K562 (cell line): ENCODE measurements around the gene POT1. TPM values are rescaled to one million over a fixed set of nuclear protein-coding genes. Genes with fewer than 3 reads are reported as not detected.

Experiments used
- ATAC-seq: fragments of 200-7000 bp; cut with Tn5 transposase; 3 replicates; pipeline ENCODE4 v1.9.1; 2020; ENCODE audit warnings: moderate library complexity
- Bru-seq: library from RNA; stranded (reverse); fragments of 400-500 nt; gene quantifications from one replicate; lab custom pipeline; 2021; lab: Mats Ljungman, UMichigan
- BruChase-seq, 2 experiments: library from RNA; stranded (reverse); fragments of 400-500 nt; gene quantifications; one replicate each; lab custom pipeline; 2021; lab: Mats Ljungman, UMichigan
- BruUV-seq: library from RNA; stranded (reverse); fragments of 400-500 nt; replicated peaks from 2 replicates; lab custom pipeline; 2021; lab: Mats Ljungman, UMichigan
- CTCF ChIA-PET: fragments of 300-600 bp; formaldehyde crosslinking; extraction: SDS; loops from one replicate; lab custom pipeline; 2021; ENCODE audit warnings: low intra/inter-chr PET ratio; lab: Yijun Ruan, JAX
- POLR2A ChIA-PET: fragments of 300-600, 350-650 bp; sonication (Branson Sonifier 250); formaldehyde crosslinking; extraction: SDS; loops from one replicate; lab custom pipeline; 2021; ENCODE audit warnings: antibody characterized with exemption, inconsistent platforms; lab: Yijun Ruan, JAX
- DNase-seq, 4 experiments: peaks; one replicate each; pipeline versions ENCODE4 v3.0.0 to v3.0.0-alpha.2; 2011 to 2018; ENCODE audit warnings: low spot score in 3 of 4, mixed read lengths in 3 of 4; ENCODE audit errors: extremely low read depth in 1 of 4
- FAIRE-seq: peaks from 2 replicates; lab custom pipeline; 2011; peaks lifted over from hg19 to GRCh38; lab: Jason Lieb, UNC
- H2AFZ ChIP-seq: 2 replicates; pipeline ENCODE4 v1.6.0; 2011; ENCODE audit warnings: low read depth, low read length, control low read depth, inconsistent platforms
- H3K27ac ChIP-seq: fragments of 200-600 bp; 3 replicates; pipeline ENCODE4 v1.8.0; 2011; ENCODE audit warnings: low read depth, mild to moderate bottlenecking, control low read depth, inconsistent platforms, low read length, moderate library complexity, mixed read lengths; ENCODE audit errors: extremely low read depth
- H3K27me3 ChIP-seq, 2 experiments: fragments of 300-600 bp in 1 of 2; 2 replicates in 1 of 2; 3 replicates in 1 of 2; pipeline versions ENCODE4 v1.6.0 to v1.8.0; 2011; ENCODE audit warnings: inconsistent platforms in 2 of 2, low read length in 2 of 2, mild to moderate bottlenecking in 1 of 2, mixed read lengths in 1 of 2, moderate library complexity in 1 of 2; ENCODE audit not compliant: control insufficient read depth in 2 of 2, insufficient read depth in 2 of 2
- H3K36me3 ChIP-seq: fragments of 300-600 bp; 3 replicates; pipeline ENCODE4 v1.8.0; 2011; ENCODE audit warnings: mild to moderate bottlenecking, low read length, inconsistent platforms; ENCODE audit not compliant: control insufficient read depth, insufficient read depth
- H3K4me1 ChIP-seq, 2 experiments: fragments of 200-600 bp in 1 of 2; replicated peaks in 1 of 2; 2 replicates in 1 of 2; 3 replicates in 1 of 2; pipeline versions ENCODE4 v1.5.1 to v1.8.0; 2011; ENCODE audit warnings: inconsistent platforms in 2 of 2, low read length in 2 of 2, mild to moderate bottlenecking in 1 of 2, mixed read lengths in 1 of 2, moderate library complexity in 1 of 2; ENCODE audit not compliant: control insufficient read depth in 2 of 2, insufficient read depth in 2 of 2
- H3K4me2 ChIP-seq: 2 replicates; pipeline ENCODE4 v1.6.1; 2011; ENCODE audit warnings: low read length, control low read depth, inconsistent platforms, mixed read lengths; ENCODE audit not compliant: insufficient read depth
- H3K4me3 ChIP-seq: fragments of 200-600 bp; sonication (generic), shearing (Covaris generic); 2 replicates; pipeline ENCODE4 v1.5.1; 2016; ENCODE audit warnings: control low read depth, inconsistent platforms
- H3K79me2 ChIP-seq: fragments of 200-600 bp; 3 replicates; pipeline ENCODE4 v1.8.0; 2011; ENCODE audit warnings: low read length, inconsistent platforms; ENCODE audit not compliant: control insufficient read depth, insufficient read depth
- H3K9ac ChIP-seq, 2 experiments: 2 replicates each; pipeline versions ENCODE4 v1.6.0 to v1.6.1; 2011; ENCODE audit warnings: low read depth in 2 of 2, low read length in 2 of 2, control low read depth in 1 of 2, inconsistent platforms in 1 of 2, mild to moderate bottlenecking in 1 of 2, mixed read lengths in 1 of 2; ENCODE audit not compliant: insufficient read depth in 1 of 2
- H3K9me1 ChIP-seq: one replicate; pipeline ENCODE4 v1.6.0; 2011; ENCODE audit warnings: inconsistent platforms, mild to moderate bottlenecking, low read length, moderate library complexity; ENCODE audit not compliant: control insufficient read depth, insufficient read depth
- H3K9me3 ChIP-seq: replicated peaks from 2 replicates; pipeline ENCODE4 v1.5.1; 2011; ENCODE audit warnings: low read depth, low read length, inconsistent platforms; ENCODE audit not compliant: control insufficient read depth, insufficient read depth
- H4K20me1 ChIP-seq: replicated peaks from 2 replicates; pipeline ENCODE4 v1.6.1; 2011; ENCODE audit warnings: low read length, inconsistent platforms, mixed read lengths; ENCODE audit not compliant: control insufficient read depth, insufficient read depth
- CREB1 ChIP-seq, 2 experiments: sonication (generic) in 1 of 2; formaldehyde crosslinking in 1 of 2; IDR thresholded peaks; 2 replicates each; pipeline versions ENCODE4 v1.6.1 to v1.8.0; 2012 to 2022; ENCODE audit warnings: inconsistent platforms in 1 of 2, mild to moderate bottlenecking in 1 of 2, missing genetic modification reagents in 1 of 2, moderate library complexity in 1 of 2
- DPF2 ChIP-seq: fragments of 450-650 bp; IDR thresholded peaks from 2 replicates; pipeline ENCODE4 v1.6.1; 2016
- E2F8 ChIP-seq: fragments of 450-650 bp; IDR thresholded peaks from 2 replicates; pipeline ENCODE4 v1.7.1; 2018; ENCODE audit warnings: mild to moderate bottlenecking, low read depth; ENCODE audit not compliant: partially characterized antibody
- KAT7 ChIP-seq: sonication (generic); formaldehyde crosslinking; IDR thresholded peaks from 2 replicates; pipeline ENCODE4 v1.8.0; 2022; ENCODE audit warnings: missing genetic modification reagents, mild to moderate bottlenecking, borderline replicate concordance
- RAD51 ChIP-seq: fragments of 450-650 bp; IDR thresholded peaks from 2 replicates; pipeline ENCODE4 v1.7.1; 2016; ENCODE audit warnings: low read depth, mild to moderate bottlenecking, borderline replicate concordance
- RFX5 ChIP-seq: IDR thresholded peaks from 2 replicates; pipeline ENCODE4 v1.6.1; 2011; ENCODE audit warnings: low read depth, mild to moderate bottlenecking, improper control_type of control experiment, low read length
- ZBTB8A ChIP-seq: fragments of 450-650 bp; IDR thresholded peaks from 2 replicates; pipeline ENCODE4 v1.6.1; 2018; ENCODE audit warnings: mild to moderate bottlenecking, moderate library complexity; ENCODE audit not compliant: partially characterized antibody
- ZNF398 ChIP-seq: fragments of 250-450 bp; sonication (Bioruptor Pico); IDR thresholded peaks from 2 replicates; pipeline ENCODE4 v1.8.0; 2021; ENCODE audit warnings: moderate library complexity, mild to moderate bottlenecking, inconsistent platforms
- WGBS: fragments of 100-300 bp; shearing (Covaris generic); methylation state at CpG from one replicate; pipeline ENCODE4 v1.1.6; 2016; ENCODE audit warnings: low coverage, mixed read lengths; ENCODE audit not compliant: insufficient coverage; ENCODE audit errors: missing lambda C conversion rate; 5-methylcytosine and 5-hydroxymethylcytosine counted together
- in situ Hi-C: fragments of 300-500 bp; cut with MboI; formaldehyde crosslinking; loops from 4 replicates; pipeline ENCODE4 v1.15.0; 2018; ENCODE audit warnings: inconsistent platforms, mixed read lengths
- intact Hi-C: fragments of 100-400 bp; cut with micrococcal nuclease; formaldehyde crosslinking; loops from 2 replicates; pipeline ENCODE4 v1.14.2; 2022
- long read RNA-seq, 3 experiments: library from polyadenylated mRNA in 2 of 3; library from RNA in 1 of 3; unstranded in 2 of 3; stranded (forward) in 1 of 3; transcript quantifications; one replicate each; pipeline ENCODE4 v2.0.0, GENCODE V29; 2019 to 2022
- polyA minus RNA-seq, 3 experiments: library from RNA; depleted of rRNA, polyadenylated mRNA; stranded (reverse); fragments of >200 nt; gene quantifications; 2 replicates each; pipeline ENCODE4 v1.2.3, GENCODE V29; 2011
- polyA plus RNA-seq, 8 experiments: library from polyadenylated mRNA; depleted of rRNA in 4 of 8; stranded (reverse) in 5 of 8; unstranded in 3 of 8; fragments of >200 nt; fragmentation: Nextera tagmentation in 2 of 8; fragmentation: Illumina TruSeq in 1 of 8; extraction: Ambion mirVana in 2 of 8; extraction: Trizol in 1 of 8; gene quantifications; 2 replicates each; pipeline versions ENCODE4 v1.2.1 to v1.2.3, GENCODE V29; 2011 to 2014; ENCODE audit warnings: inconsistent platforms in 1 of 8, missing spikeins in 1 of 8
- total RNA-seq, 7 experiments: library from RNA; depleted of rRNA in 6 of 7; stranded (reverse); fragments of >200 nt in 6 of 7; fragmentation: Illumina TruSeq in 2 of 7; extraction: Trizol in 2 of 7; gene quantifications; 2 replicates each; pipeline versions ENCODE4 v1.2.1 to v1.2.3, GENCODE V29; 2011 to 2021; ENCODE audit warnings: low replicate concordance in 1 of 7

The POT1 gene
- 107 and 248 TPM in 2 replicates for total RNA-seq (2011; cell fraction: chromatin; rRNA removed; ENCODE audit: low replicate concordance)
- 43.4 and 46.1 TPM in 2 replicates for total RNA-seq (2011; cell fraction: nucleolus; rRNA removed)
- total RNA-seq (2011; cell fraction: nucleoplasm; rRNA removed), result 80.5 and 89.7 TPM in 2 replicates
- total RNA-seq (2014; rRNA removed) (45.9 and 55.1 TPM in 2 replicates), total RNA-seq (2014; rRNA removed; fragmentation: Illumina TruSeq; extraction: Trizol) (87.0 and 108 TPM in 2 replicates), total RNA-seq (2015; rRNA removed; fragmentation: Illumina TruSeq; extraction: Trizol) (95.6 and 116 TPM in 2 replicates), total RNA-seq (2021) (63.6 and 66.7 TPM in 2 replicates), polyA plus RNA-seq (2011; rRNA removed) (83.7 and 140 TPM in 2 replicates), polyA plus RNA-seq (2014; fragmentation: Illumina TruSeq; extraction: Trizol) (81.6 and 93.1 TPM in 2 replicates), polyA plus RNA-seq (2014; fragmentation: Nextera tagmentation; extraction: Ambion mirVana) (10 to 100 TPM; 37.9 to 56.7 TPM), polyA plus RNA-seq (2014; rRNA removed) (50.5 and 56.6 TPM in 2 replicates), polyA minus RNA-seq (2011; rRNA and poly(A)+ RNA removed) (198 and 271 TPM in 2 replicates), Bru-seq, nascent RNA (percentile 89 among the genes with signal in this experiment), BruChase-seq, experiment 1, labeled RNA remaining after a 2-hour chase (percentile 90 among the genes with signal in this experiment), BruChase-seq, experiment 2, labeled RNA remaining after a 6-hour chase (percentile 87 among the genes with signal in this experiment)
- 29.2 and 36.3 TPM in 2 replicates for polyA plus RNA-seq (2011; cell fraction: cytosol; rRNA removed)
- 59.4 and 84.1 TPM in 2 replicates for polyA plus RNA-seq (2011; cell fraction: nucleus; rRNA removed)
- 48.8 and 57.2 TPM in 2 replicates for polyA plus RNA-seq (2012)
- 43.5 and 66.3 TPM in 2 replicates for polyA minus RNA-seq (2011; cell fraction: cytosol; rRNA and poly(A)+ RNA removed)
- 136 and 218 TPM in 2 replicates for polyA minus RNA-seq (2011; cell fraction: nucleus; rRNA and poly(A)+ RNA removed)
- long read RNA-seq, experiment 1, full-length matches to known transcripts, result 18 of 59 reads
- long read RNA-seq, experiment 1, partial matches to known transcripts, result 15 of 59 reads
- long read RNA-seq, experiment 1, other reads (novel, unspliced or antisense), result 26 of 59 reads
- long read RNA-seq, experiment 2, partial matches to known transcripts, result 24 of 40 reads
- long read RNA-seq, experiment 2, other reads (novel, unspliced or antisense), result 16 of 40 reads
- long read RNA-seq, experiment 3, full-length matches to known transcripts, result 7 of 28 reads
- long read RNA-seq, experiment 3, partial matches to known transcripts, result 10 of 28 reads
- long read RNA-seq, experiment 3, other reads (novel, unspliced or antisense), result 11 of 28 reads

GRCh38 chr7:124929467-124930172, at the start of gene POT1:
Gene POT1 (minus strand): TSS chr7:124929825. CDS start chr7:124897173, 32,652 bp downstream.
- ChIA-PET CTCF (no interaction called here), POLR2A (interaction anchor here (0.6 to 1.9 kb wide), 8 partner anchors 9 to 47 kb away, joined by 3 to 8 read pairs (median 4); no protein-coding TSS in a partner anchor)
- peak within 1 kb of the TSS; percentile 60 for H3K4me3 ChIP-seq
- H2AFZ ChIP-seq, result peak within 1 kb of the TSS; percentile 87
- under 1% methylated on average over 45 of the region's 45 CpGs for WGBS
- peaks cover 3% of the 10 kb centered on the region in 2 experiments; a peak in 1 of 5 replicates for H3K4me1 ChIP-seq
- DNase-seq (peak; percentile 98 to 100 (median 98)), ATAC-seq (peak; percentile 99), FAIRE-seq (peak; percentile 99)
- in situ Hi-C loops, result no loop called here
- intact Hi-C loops, result no loop called here
- no peaks in the 10 kb centered on the region for H3K9me1 ChIP-seq
- H3K36me3 ChIP-seq, result peaks cover 21% of the 10 kb centered on the region; the same call in 1 of the 3 replicates
- H3K27ac ChIP-seq, result peak within 1 kb of the TSS; percentile 82
- H3K27me3 ChIP-seq, result no peaks in the 10 kb centered on the region
- no peaks in the 10 kb centered on the region for H4K20me1 ChIP-seq
- H3K4me2 ChIP-seq, result peak within 1 kb of the TSS; percentile 93
- H3K9me3 ChIP-seq, result no peaks in the 10 kb centered on the region
- H3K79me2 ChIP-seq, result peaks cover 48% of the 10 kb centered on the region
- H3K9ac ChIP-seq, result peak within 1 kb of the TSS; percentile 82 to 91
- BruUV-seq, result TSS peak; percentile 73
- peak; percentile 85 for TF ChIP-seq E2F8
- no peak for TF ChIP-seq ZBTB8A
- no peak; the same call in 1 of the 2 replicates for TF ChIP-seq KAT7 (CRISPR knock-in tag)
- peak; percentile 74; the same call in 1 of the 2 replicates for TF ChIP-seq RFX5
- TF ChIP-seq RAD51, result peak; percentile 32; the same call in 1 of the 2 replicates
- TF ChIP-seq ZNF398 (CRISPR knock-in tag), result no peak
- TF ChIP-seq CREB1 (IDR thresholded peaks at IDR 0.05), result peak; percentile 99
- peak; percentile 98 for TF ChIP-seq CREB1 (CRISPR knock-in tag; IDR thresholded peaks at IDR 0.05)
- TF ChIP-seq DPF2, result peak; percentile 36; the same call in 1 of the 2 replicates
